ENCODE measurements around the gene TSR3. TPM values are rescaled to one million over a fixed set of nuclear protein-coding genes. Genes with fewer than 3 reads are reported as not detected.

Gene TSR3
- total and polyA plus RNA-seq, 2 experiments from 2014 or later, result 119 to 173 TPM

DNA sequence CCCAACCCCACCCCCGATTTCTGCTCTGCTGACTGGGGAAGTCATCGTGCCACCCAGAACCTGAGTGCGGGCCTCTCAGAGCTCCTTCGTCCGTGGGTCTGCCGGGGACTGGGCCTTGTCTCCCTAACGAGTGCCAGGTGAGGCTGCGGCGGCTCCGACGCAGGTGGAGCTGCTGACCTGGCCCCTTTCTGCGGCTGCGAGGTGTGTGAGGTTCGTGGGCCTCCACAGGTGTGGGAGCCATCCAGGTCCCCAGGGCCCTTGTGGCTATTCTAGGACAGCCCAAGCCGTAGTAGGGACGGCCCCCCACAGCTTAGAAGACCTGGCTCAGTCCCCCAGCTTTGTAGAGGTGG, 39.2 kb downstream of the TSR3 start:
- peaks cover 16% of the 10 kb centered on the region for H3K4me1 ChIP-seq (ENCODE audit: low read depth)
- no peaks in the 10 kb centered on the region for H3K27me3 ChIP-seq
- no peak for DNase-seq (ENCODE audit: low read depth in 1 of 2, low spot score in 1 of 2)
- TF ChIP-seq, protein P1, sequence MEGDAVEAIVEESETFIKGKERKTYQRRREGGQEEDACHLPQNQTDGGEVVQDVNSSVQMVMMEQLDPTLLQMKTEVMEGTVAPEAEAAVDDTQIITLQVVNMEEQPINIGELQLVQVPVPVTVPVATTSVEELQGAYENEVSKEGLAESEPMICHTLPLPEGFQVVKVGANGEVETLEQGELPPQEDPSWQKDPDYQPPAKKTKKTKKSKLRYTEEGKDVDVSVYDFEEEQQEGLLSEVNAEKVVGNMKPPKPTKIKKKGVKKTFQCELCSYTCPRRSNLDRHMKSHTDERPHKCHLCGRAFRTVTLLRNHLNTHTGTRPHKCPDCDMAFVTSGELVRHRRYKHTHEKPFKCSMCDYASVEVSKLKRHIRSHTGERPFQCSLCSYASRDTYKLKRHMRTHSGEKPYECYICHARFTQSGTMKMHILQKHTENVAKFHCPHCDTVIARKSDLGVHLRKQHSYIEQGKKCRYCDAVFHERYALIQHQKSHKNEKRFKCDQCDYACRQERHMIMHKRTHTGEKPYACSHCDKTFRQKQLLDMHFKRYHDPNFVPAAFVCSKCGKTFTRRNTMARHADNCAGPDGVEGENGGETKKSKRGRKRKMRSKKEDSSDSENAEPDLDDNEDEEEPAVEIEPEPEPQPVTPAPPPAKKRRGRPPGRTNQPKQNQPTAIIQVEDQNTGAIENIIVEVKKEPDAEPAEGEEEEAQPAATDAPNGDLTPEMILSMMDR (IDR thresholded peaks at IDR 0.05; ENCODE audit: low read depth, low read length), result no peak
- H3K36me3 ChIP-seq, result peaks cover 28% of the 10 kb centered on the region
- H3K9me3 ChIP-seq (ENCODE audit: low read depth), result no peaks in the 10 kb centered on the region
- no peak overlapping the region for H3K27ac ChIP-seq
- no peak overlapping the region for H3K4me3 ChIP-seq

DNA sequence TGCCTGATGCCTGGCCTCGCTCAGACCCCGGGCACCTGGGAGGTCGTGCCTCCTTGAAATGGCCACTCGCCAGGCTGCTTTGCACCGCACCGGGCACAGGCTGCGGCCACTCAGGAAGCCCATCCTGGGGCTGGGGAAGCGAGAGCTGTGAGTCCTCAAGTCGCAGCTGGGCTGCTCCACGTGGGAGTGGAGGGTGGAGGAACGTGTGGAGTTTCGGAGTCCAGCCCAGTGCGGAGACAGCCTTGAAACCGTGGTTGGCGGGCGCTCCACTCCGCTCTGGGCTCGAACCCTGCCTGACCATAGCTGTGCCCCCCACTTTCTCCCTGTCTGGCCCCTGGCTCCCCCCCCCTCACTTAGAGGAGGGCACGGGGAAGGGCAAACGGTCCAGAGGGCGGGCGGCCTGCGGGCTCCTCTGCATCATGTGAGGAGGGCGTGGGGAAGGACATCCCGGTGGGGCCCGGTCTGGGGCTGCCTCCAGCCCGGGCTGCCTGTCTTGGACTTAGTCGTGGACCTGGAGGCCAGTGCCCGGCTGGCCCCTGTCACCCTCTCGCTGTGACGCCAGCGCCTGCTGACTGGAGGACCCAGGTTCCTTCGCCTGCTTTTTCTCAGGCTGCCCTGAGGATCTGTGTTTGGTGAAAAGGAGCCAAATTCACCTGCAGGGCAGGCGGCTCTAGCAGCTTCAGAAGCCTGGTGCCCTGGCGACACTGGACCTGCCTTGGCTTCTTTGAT, 39.8 kb downstream of the TSR3 start:
- peaks cover 25% of the 10 kb centered on the region for H3K36me3 ChIP-seq
- no peaks in the 10 kb centered on the region for H3K9me3 ChIP-seq (ENCODE audit: low read depth)
- peaks cover 16% of the 10 kb centered on the region for H3K4me1 ChIP-seq (ENCODE audit: low read depth)
- no peak overlapping the region for H3K27ac ChIP-seq
- H3K4me3 ChIP-seq, result peak overlapping the region; percentile 92
- TF ChIP-seq, protein P1 (IDR thresholded peaks at IDR 0.05; ENCODE audit: low read depth, low read length), result no peak
- H3K27me3 ChIP-seq, result no peaks in the 10 kb centered on the region
- DNase-seq (ENCODE audit: low read depth in 1 of 2, low spot score in 1 of 2), result peak in 1 of 2 donors; percentile 30

DNA sequence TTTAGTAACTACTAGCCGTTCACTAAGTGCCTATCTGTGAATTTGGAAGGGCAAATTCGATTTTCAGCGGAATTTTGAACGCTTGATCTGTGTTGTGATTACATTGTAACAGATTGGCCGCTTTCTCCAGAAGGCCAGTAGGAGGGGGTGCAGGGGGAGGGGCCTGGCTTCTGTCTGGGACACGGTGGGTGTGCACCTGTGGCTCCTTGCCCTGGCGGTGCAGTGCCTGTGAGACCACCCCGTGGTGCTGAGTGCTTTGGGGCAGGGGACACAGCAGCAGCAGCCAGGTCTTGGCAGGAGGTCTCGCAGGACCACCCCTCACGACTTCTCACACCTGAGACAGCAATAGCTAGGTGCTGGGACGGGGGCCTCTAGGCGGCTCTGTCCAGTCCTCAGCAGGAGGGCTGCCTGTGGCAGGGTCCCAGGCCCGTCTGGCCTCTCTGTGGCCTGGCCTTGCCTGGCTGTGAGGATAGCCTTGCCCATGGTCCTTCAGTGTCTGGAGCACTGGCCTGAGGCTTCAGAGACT, 40.4 kb downstream of the TSR3 start:
- no peaks in the 10 kb centered on the region for H3K27me3 ChIP-seq
- H3K4me3 ChIP-seq, result peak overlapping the region; percentile 92
- no peak for DNase-seq (ENCODE audit: low read depth in 1 of 2, low spot score in 1 of 2)
- H3K4me1 ChIP-seq (ENCODE audit: low read depth), result peaks cover 16% of the 10 kb centered on the region
- no peaks in the 10 kb centered on the region for H3K9me3 ChIP-seq (ENCODE audit: low read depth)
- peaks cover 19% of the 10 kb centered on the region for H3K36me3 ChIP-seq
- TF ChIP-seq, protein P1 (IDR thresholded peaks at IDR 0.05; ENCODE audit: low read depth, low read length), result no peak
- H3K27ac ChIP-seq, result no peak overlapping the region

DNA sequence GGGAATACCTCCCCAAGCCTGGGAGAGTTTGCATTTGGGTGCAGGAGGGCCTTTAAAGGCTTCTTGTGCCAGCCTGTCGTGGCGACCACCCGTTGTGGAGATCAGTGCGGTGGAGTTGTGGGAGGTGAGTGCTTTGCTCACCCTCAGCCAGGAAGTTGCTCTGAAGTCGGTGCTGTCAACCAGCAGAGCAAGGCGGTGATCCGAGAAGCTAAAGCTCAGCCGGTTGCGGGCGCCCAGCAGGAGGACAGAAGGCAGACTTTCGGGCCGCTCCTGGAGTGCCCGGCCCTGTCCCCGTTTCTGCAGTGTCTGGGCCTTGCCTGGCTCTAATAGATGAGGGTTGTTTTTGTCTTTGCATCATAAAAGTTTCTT, 40.9 kb downstream of the TSR3 start:
- H3K9me3 ChIP-seq (ENCODE audit: low read depth), result no peaks in the 10 kb centered on the region
- H3K27me3 ChIP-seq, result no peaks in the 10 kb centered on the region
- H3K4me3 ChIP-seq, result peak overlapping the region; percentile 92
- H3K4me1 ChIP-seq (ENCODE audit: low read depth), result peaks cover 16% of the 10 kb centered on the region
- TF ChIP-seq, protein P1 (IDR thresholded peaks at IDR 0.05; ENCODE audit: low read depth, low read length), result no peak
- no peak for DNase-seq (ENCODE audit: low read depth in 1 of 2, low spot score in 1 of 2)
- H3K36me3 ChIP-seq, result peaks cover 15% of the 10 kb centered on the region
- H3K27ac ChIP-seq, result peak overlapping the region; percentile 26

DNA sequence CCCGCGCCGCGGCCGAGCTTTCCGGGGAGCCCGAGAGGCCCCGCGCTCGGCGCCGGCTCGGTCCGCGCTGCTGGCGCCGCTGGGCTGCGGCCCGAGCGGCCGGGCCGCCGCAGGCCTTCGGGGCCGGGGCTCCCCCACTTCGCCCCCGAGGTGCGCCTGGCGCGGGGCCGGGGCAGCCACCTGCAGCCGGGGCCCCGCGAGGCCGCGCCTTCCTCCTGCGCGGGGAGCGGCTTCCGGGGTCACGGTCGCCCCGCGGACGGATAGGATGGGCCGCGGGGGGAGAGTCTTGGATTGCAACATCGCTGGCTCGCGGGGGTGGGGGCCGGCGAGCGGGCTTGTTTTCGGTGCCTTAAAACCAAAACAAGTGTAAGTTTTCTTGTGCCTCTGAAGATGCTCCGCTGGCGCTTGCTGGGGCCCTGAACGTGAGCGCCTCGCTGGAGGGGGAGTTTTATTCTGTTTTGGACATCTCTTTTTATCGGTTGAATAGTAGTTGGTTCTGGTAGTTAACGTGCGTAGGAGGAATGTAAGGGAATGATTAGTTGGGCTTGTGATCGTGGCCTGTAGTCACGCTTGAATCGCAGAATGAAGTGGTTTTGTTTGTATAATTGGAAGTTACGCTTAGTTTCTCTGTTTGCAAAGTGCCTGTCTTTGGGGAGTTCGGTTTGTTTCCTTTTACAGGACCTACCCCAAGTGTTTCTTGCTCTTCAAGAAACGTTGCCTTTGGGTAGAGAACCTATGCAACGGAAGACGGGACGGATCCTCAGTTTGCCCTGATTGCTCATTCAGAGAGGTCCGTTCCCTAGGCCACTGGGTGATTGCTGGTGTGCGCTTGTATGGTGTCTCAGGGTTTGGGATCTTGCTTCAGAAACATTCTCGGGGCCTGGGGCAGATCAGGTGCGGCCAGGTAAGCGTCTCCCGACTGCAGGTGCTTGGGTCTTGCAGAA, 41.5 kb downstream of the TSR3 start:
- Histone ChIP-seq H3K9me3 (ENCODE audit: low read depth) (no peaks in the 10 kb centered on the region), H3K36me3 (peaks cover 9% of the 10 kb centered on the region), H3K4me1 (ENCODE audit: low read depth) (peaks cover 16% of the 10 kb centered on the region), H3K27ac (peak overlapping the region; percentile 35), H3K27me3 (no peaks in the 10 kb centered on the region), H3K4me3 (peak overlapping the region; percentile 92)
- TF ChIP-seq, protein P1 (IDR thresholded peaks at IDR 0.05; ENCODE audit: low read depth, low read length), result no peak
- DNase-seq (ENCODE audit: low read depth in 1 of 2, low spot score in 1 of 2), result peak in 1 of 2 donors; percentile 52
